DOHH2 (cell line): Measurements from ENCODE around the gene RECQL5.

Source experiments
- H3F3A ChIP-seq: fragments of 200-600 bp; sonication (generic), shearing (Covaris generic); 2 replicates; pipeline ENCODE4 v1.6.0; 2016; ENCODE audit warnings: antibody characterized with exemption, mild to moderate bottlenecking; ENCODE audit not compliant: control insufficient read depth, insufficient read depth
- H3K27ac ChIP-seq: fragments of 200-600 bp; sonication (generic); 2 replicates; pipeline ENCODE4 v1.5.1; 2014; ENCODE audit warnings: low read depth, mild to moderate bottlenecking, low read length, moderate library complexity
- H3K27me3 ChIP-seq: fragments of 200-600 bp; sonication (generic); 2 replicates; pipeline ENCODE4 v1.6.1; 2014; ENCODE audit warnings: mild to moderate bottlenecking, low read length, mixed read lengths; ENCODE audit not compliant: control insufficient read depth
- H3K36me3 ChIP-seq: fragments of 200-600 bp; sonication (generic); 2 replicates; pipeline ENCODE4 v1.6.1; 2014; ENCODE audit warnings: mild to moderate bottlenecking, low read length, moderate library complexity, mixed read lengths; ENCODE audit not compliant: control insufficient read depth
- H3K4me1 ChIP-seq: fragments of 200-600 bp; sonication (generic); 2 replicates; pipeline ENCODE4 v1.6.1; 2014; ENCODE audit warnings: mild to moderate bottlenecking, low read length, mixed read lengths; ENCODE audit not compliant: control insufficient read depth
- H3K4me2 ChIP-seq: fragments of 200-600 bp; sonication (generic); 2 replicates; pipeline ENCODE4 v1.6.0; 2014; ENCODE audit warnings: mild to moderate bottlenecking, low read length, moderate library complexity
- H3K4me3 ChIP-seq: fragments of 200-600 bp; sonication (generic); 2 replicates; pipeline ENCODE4 v1.5.1; 2014; ENCODE audit warnings: mild to moderate bottlenecking, low read length, mixed read lengths
- H3K79me2 ChIP-seq: fragments of 200-600 bp; sonication (generic); 2 replicates; pipeline ENCODE4 v1.6.1; 2014; ENCODE audit warnings: mild to moderate bottlenecking, low read length, mixed read lengths; ENCODE audit not compliant: control insufficient read depth
- H3K9me2 ChIP-seq: fragments of 200-600 bp; sonication (generic); replicated peaks from 2 replicates; pipeline ENCODE4 v1.6.1; 2014; ENCODE audit warnings: mild to moderate bottlenecking, low read length, mixed read lengths; ENCODE audit not compliant: control insufficient read depth
- H3K9me3 ChIP-seq: fragments of 200-600 bp; sonication (generic); 2 replicates; pipeline ENCODE4 v1.6.1; 2014; ENCODE audit warnings: antibody characterized with exemption, low read length, mixed read lengths; ENCODE audit not compliant: control insufficient read depth, insufficient read depth
- H4K20me1 ChIP-seq: fragments of 200-600 bp; sonication (generic); 2 replicates; pipeline ENCODE4 v1.6.0; 2014; ENCODE audit warnings: low read depth, mild to moderate bottlenecking, antibody characterized with exemption, low read length, moderate library complexity; ENCODE audit not compliant: control insufficient read depth, insufficient read depth
- CTCF ChIP-seq: fragments of 200-600 bp; sonication (generic); IDR thresholded peaks from one replicate; pipeline ENCODE4 v1.5.1; 2014; ENCODE audit warnings: antibody characterized with exemption, mild to moderate bottlenecking, low read depth, low read length; ENCODE audit not compliant: poor library complexity, severe bottlenecking
- EZH2phosphoT487 ChIP-seq: fragments of 200-600 bp; sonication (generic); IDR thresholded peaks from 2 replicates; pipeline ENCODE4 v1.6.1; 2017; ENCODE audit warnings: borderline replicate concordance, mild to moderate bottlenecking, antibody characterized with exemption, low read length, moderate library complexity, mixed read lengths

Gene RECQL5

GRCh38 chr17:75670868-75671267 lies 3.9 kb upstream of the RECQL5 start:
- Histone ChIP-seq H3K4me3 (no peak overlapping the region), H4K20me1 (no peaks in the 10 kb centered on the region), H3K79me2 (peaks cover 92% of the 10 kb centered on the region), H3K27ac (no peak overlapping the region), H3K9me3 (no peaks in the 10 kb centered on the region), H3K4me1 (peaks cover 21% of the 10 kb centered on the region), H3K9me2 (no peaks in the 10 kb centered on the region), H3K4me2 (no peak overlapping the region), H3F3A (peaks cover 33% of the 10 kb centered on the region), H3K27me3 (no peaks in the 10 kb centered on the region), H3K36me3 (peaks cover 81% of the 10 kb centered on the region)
- TF ChIP-seq EZH2phosphoT487 (no peak), CTCF (no peak)

DNA sequence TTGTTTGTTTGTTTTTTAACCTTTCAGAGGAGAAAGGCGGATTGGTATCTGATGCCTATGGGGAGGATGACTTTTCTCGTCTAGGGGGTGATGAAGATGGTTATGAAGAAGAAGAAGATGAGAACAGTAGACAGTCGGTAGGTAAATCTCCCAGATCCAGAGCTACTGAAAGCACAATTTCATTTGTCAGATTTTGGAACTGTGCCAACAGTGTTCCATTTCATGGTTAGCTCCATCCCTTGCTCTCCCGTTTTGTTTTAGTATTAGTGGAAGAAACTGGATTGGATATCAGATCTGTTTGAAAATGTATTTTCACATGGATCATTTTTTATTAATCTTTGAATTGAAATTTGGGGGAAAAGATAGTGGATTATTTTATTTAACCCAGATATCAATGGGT lies 1.5 kb upstream of the RECQL5 start:
- Histone ChIP-seq H3F3A (peaks cover 44% of the 10 kb centered on the region), H4K20me1 (no peaks in the 10 kb centered on the region), H3K9me2 (no peaks in the 10 kb centered on the region), H3K79me2 (peaks cover 78% of the 10 kb centered on the region), H3K27ac (no peak overlapping the region), H3K27me3 (no peaks in the 10 kb centered on the region), H3K9me3 (no peaks in the 10 kb centered on the region), H3K36me3 (peaks cover 75% of the 10 kb centered on the region), H3K4me3 (peak overlapping the region; percentile 97), H3K4me1 (peaks cover 33% of the 10 kb centered on the region), H3K4me2 (peak overlapping the region; percentile 79)
- TF ChIP-seq CTCF (no peak), EZH2phosphoT487 (no peak)

GRCh38 chr17:75667825-75668224 lies 871 bp upstream of the RECQL5 start:
- H3K27me3 ChIP-seq, result no peaks in the 10 kb centered on the region
- no peaks in the 10 kb centered on the region for H3K9me3 ChIP-seq
- H3K9me2 ChIP-seq, result no peaks in the 10 kb centered on the region
- H3K4me2 ChIP-seq, result peak overlapping the region; percentile 79
- H3K36me3 ChIP-seq, result peaks cover 74% of the 10 kb centered on the region
- H3K4me3 ChIP-seq, result peak overlapping the region; percentile 97
- peaks cover 78% of the 10 kb centered on the region for H3K79me2 ChIP-seq
- TF ChIP-seq CTCF (no peak), EZH2phosphoT487 (no peak)
- peaks cover 40% of the 10 kb centered on the region for H3K4me1 ChIP-seq
- H4K20me1 ChIP-seq, result no peaks in the 10 kb centered on the region
- H3F3A ChIP-seq, result peaks cover 40% of the 10 kb centered on the region
- peak overlapping the region; percentile 98 for H3K27ac ChIP-seq

DNA sequence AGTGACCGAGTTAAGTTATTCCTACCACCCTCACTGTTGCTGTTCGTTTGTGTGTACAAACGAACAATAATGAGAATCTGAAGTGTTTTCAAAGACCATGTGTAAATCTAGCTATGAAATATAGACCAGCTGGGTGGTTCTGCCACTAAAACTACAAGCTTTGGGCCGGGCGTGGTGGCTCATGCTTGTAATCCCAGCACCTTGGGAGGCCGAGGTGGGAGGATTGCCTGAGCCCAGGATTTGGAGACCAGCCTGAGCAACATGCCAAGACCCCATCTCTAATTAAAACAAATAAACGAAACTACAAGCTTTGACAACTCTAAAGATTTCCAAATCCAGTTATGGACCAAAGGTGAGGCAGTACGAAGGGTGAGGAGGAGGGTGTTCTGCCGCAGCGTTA lies 973 bp downstream of the RECQL5 start:
- Histone ChIP-seq H3K9me2 (no peaks in the 10 kb centered on the region), H3K4me2 (peak overlapping the region; percentile 86), H3K79me2 (peaks cover 76% of the 10 kb centered on the region), H4K20me1 (no peaks in the 10 kb centered on the region), H3F3A (peaks cover 32% of the 10 kb centered on the region), H3K36me3 (peaks cover 74% of the 10 kb centered on the region), H3K27me3 (no peaks in the 10 kb centered on the region), H3K27ac (peak overlapping the region; percentile 98), H3K4me3 (peak overlapping the region; percentile 97), H3K9me3 (no peaks in the 10 kb centered on the region), H3K4me1 (peaks cover 58% of the 10 kb centered on the region)
- no peak for TF ChIP-seq EZH2phosphoT487
- TF ChIP-seq CTCF, result no peak
